ENCODE data around the gene SCGB1D1. TPM values are rescaled to one million over a fixed set of nuclear protein-coding genes. Genes with fewer than 3 reads are reported as not detected.
A peak's percentile ranks its signal among the peaks of the same experiment; 100 is the strongest.

SCGB1D1 gene
- total RNA-seq, 1 donor: not detected

DNA sequence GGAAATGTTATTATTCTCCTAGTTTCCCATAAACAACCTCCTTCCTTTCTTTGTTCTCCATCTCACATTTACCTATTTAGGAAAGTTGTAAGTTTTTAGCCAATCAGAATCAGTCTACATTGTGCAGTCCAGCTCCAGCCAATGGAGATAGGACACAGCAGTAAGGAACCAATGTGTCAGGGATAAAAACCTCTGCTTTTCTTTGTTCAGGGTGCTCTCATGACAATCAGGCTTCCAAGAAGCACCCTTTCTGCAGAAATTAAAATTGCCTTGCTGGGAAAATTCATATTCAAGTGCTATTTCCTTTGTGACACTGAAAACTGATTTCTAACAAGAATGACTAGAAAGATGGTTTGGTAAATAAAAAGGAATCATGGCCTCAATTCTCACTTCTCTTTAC is 33.1 kb downstream of the SCGB1D1 start:
- H3K4me3 ChIP-seq (ENCODE audit: low read depth, low read length): no peak overlapping the region
- peak; percentile 4 for DNase-seq (ENCODE audit: low read depth)
- TF ChIP-seq, protein P1, sequence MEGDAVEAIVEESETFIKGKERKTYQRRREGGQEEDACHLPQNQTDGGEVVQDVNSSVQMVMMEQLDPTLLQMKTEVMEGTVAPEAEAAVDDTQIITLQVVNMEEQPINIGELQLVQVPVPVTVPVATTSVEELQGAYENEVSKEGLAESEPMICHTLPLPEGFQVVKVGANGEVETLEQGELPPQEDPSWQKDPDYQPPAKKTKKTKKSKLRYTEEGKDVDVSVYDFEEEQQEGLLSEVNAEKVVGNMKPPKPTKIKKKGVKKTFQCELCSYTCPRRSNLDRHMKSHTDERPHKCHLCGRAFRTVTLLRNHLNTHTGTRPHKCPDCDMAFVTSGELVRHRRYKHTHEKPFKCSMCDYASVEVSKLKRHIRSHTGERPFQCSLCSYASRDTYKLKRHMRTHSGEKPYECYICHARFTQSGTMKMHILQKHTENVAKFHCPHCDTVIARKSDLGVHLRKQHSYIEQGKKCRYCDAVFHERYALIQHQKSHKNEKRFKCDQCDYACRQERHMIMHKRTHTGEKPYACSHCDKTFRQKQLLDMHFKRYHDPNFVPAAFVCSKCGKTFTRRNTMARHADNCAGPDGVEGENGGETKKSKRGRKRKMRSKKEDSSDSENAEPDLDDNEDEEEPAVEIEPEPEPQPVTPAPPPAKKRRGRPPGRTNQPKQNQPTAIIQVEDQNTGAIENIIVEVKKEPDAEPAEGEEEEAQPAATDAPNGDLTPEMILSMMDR (IDR thresholded peaks at IDR 0.05; ENCODE audit: insufficient read depth, low read length): no peak

DNA sequence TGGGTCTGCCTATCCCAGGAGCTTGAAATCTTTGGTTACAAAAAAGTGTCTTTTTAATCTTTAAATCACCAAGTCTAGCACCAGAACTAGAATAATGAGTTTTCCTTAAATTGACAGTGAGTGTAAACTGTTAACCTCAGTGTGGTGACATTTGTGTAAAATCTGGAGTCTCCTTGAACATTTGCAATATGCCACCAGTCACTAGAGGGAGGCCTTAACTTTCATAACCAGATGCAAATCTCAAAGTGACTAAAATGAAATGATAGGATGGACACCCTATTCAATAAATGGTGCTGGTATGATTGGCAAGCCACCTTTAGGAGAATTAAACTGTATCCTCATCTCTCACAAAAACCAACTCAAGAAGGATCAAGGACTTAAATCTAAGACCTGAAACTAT is 43.7 kb downstream of the SCGB1D1 start:
- DNase-seq (ENCODE audit: low read depth): no peak
- TF ChIP-seq, protein P1 (IDR thresholded peaks at IDR 0.05; ENCODE audit: insufficient read depth, low read length): no peak
- no peak overlapping the region for H3K4me3 ChIP-seq (ENCODE audit: low read depth, low read length)

DNA sequence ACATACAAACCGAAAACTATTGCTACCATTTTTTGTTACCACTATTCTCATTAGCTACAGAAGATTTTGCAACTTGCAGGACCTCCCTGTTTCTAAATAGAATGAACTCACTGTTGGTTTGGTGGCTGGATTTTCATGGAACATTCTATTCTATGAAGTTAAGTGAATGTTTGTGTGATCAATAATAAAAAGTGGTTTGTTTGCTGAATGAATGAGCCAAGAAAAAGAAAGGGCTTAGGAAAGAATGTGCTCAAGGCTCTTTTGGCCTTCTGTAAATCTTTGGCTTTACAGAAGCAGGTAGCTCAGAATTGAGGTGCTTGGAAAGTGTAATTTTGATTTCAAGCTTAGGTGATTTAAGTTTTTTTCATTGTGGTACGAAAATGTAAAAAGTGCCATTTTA is 46.2 kb downstream of the SCGB1D1 start:
- no peak overlapping the region for H3K4me3 ChIP-seq (ENCODE audit: low read depth, low read length)
- DNase-seq (ENCODE audit: low read depth): no peak
- TF ChIP-seq, protein P1 (IDR thresholded peaks at IDR 0.05; ENCODE audit: insufficient read depth, low read length): no peak

DNA sequence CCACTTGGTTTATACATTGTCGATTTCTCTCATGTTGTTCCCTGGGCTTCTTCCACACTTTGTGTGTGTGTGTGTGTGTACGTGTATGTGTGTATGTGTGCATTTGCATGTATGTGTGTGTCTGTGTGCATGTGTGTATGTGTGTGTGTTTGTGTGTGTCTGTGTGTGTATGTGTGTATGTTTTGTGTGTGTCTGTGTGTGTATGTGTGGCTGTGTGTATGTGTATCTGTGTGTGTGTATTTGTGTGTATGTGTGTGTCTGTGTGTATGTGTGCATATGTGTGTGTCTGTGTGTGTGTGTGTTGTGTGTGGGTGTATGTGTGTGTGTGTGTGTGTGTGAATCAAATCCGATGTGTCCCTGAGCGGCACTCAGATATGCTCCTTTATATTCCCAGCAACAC is 47.5 kb downstream of the SCGB1D1 start:
- TF ChIP-seq, protein P1 (IDR thresholded peaks at IDR 0.05; ENCODE audit: insufficient read depth, low read length): no peak
- no peak overlapping the region for H3K4me3 ChIP-seq (ENCODE audit: low read depth, low read length)
- DNase-seq (ENCODE audit: low read depth): no peak

DNA sequence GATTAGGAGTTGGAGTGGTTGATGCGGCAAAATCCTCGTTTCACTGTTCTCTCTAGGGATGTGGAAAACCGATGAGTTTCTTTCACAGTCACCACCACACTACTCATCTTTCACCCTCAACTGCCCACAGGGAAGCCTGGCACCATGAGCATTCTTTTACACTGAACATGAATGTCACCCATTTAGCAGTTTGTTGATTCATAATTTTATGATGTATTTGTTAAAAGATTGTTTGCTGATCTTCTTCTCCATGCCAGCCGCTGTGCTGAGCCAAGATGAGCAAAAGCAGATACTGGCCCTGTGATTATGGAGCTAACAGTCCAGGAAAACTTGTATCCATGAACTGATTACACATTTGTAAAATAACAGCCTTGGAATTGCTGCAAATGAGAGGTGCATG is 48.1 kb downstream of the SCGB1D1 start:
- TF ChIP-seq, protein P1 (IDR thresholded peaks at IDR 0.05; ENCODE audit: insufficient read depth, low read length): no peak
- no peak for DNase-seq (ENCODE audit: low read depth)

DNA sequence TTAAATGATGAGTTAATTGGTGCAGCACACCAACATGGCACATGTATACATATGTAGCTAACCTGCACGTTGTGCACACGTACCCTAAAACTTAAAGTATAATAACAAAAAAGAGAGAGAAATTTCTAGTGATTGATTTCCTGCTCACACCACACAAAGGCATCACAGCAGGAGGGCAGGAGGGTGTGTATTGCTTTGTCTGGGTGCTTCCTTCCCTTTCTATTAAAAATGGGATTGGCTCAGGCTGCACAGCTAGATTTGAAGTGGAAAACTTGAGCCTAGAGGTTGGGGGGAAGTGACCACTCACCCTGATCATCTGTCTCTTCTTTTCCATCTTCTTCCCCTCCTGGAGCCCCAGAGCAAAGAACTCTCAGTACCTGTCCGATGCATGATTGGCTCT is 51.1 kb downstream of the SCGB1D1 start:
- no peak for DNase-seq (ENCODE audit: low read depth)
- TF ChIP-seq, protein P1 (IDR thresholded peaks at IDR 0.05; ENCODE audit: insufficient read depth, low read length): no peak
- no peak overlapping the region for H3K4me3 ChIP-seq (ENCODE audit: low read depth, low read length)

More for the DNA sequence above, 48.1 kb downstream of the SCGB1D1 start:
- H3K4me3 ChIP-seq (ENCODE audit: low read depth, low read length): no peak overlapping the region

DNA sequence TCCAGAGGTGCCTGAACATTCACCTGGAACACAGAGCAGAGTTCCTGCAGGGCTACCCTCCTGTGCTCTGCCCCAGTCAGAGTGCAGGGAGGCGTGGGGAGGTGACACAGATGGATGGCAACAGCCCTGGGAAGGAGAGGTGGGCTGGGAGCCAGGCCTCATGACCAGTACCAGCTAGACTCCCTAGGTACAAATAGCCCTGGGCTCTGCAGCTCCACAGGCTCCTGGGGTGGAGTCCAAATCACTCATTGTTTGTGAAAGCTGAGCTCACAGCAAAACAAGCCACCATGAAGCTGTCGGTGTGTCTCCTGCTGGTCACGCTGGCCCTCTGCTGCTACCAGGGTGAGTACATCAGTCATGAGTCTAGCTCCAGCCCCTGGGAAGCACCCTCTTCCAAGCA is 52.0 kb downstream of the SCGB1D1 start, which contains the start of gene SCGB1D2:
Gene SCGB1D2 (plus strand): TSS at position 219 of the 400 bp plus-strand sequence. CDS start 69 bp downstream, at position 288.
- TF ChIP-seq, protein P1 (IDR thresholded peaks at IDR 0.05; ENCODE audit: insufficient read depth, low read length): no peak
- no peak within 1 kb of the TSS for H3K4me3 ChIP-seq (ENCODE audit: low read depth, low read length)
- DNase-seq (ENCODE audit: low read depth): no peak
